Measurements from ENCODE around the gene OLA1.
A peak's percentile ranks its signal among the peaks of the same experiment; 100 is the strongest.

OLA1 gene

DNA sequence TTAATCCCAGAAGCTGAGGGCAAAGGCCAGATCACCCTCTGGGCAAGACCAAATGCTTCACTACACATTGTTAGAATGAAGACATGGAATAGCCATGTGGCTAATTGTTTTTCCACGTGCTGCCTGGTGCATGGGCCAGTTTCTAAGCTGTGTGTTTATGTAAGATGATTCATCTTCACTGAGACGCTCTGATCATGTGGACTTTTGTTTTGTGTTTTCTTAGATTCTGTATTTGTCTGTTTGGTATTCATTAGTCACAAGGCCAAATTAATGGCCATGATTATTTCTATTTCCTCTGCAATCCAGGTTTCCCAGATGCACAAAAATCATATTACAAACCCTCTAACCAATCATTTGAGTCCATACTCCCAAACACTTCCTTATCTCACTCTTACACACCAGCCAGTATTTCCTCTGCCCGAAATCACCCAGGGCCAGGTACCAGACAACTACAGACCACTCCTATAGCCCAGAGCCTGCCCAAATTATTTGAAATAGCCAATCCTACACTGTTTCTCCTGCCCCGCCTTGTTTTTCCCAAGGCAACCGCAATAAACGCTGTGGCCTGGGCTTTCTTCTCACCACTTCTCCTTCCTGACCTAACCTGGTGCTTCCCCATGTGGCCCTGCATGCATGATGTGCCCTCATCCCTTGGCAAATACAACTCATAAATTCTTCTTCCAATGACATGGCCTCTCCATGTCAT lies 189.0 kb downstream of the OLA1 start:
- TF ChIP-seq, protein P1, sequence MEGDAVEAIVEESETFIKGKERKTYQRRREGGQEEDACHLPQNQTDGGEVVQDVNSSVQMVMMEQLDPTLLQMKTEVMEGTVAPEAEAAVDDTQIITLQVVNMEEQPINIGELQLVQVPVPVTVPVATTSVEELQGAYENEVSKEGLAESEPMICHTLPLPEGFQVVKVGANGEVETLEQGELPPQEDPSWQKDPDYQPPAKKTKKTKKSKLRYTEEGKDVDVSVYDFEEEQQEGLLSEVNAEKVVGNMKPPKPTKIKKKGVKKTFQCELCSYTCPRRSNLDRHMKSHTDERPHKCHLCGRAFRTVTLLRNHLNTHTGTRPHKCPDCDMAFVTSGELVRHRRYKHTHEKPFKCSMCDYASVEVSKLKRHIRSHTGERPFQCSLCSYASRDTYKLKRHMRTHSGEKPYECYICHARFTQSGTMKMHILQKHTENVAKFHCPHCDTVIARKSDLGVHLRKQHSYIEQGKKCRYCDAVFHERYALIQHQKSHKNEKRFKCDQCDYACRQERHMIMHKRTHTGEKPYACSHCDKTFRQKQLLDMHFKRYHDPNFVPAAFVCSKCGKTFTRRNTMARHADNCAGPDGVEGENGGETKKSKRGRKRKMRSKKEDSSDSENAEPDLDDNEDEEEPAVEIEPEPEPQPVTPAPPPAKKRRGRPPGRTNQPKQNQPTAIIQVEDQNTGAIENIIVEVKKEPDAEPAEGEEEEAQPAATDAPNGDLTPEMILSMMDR (conservative IDR thresholded peaks at IDR 0.05; ENCODE audit: low read depth) = no peak
- ChIA-PET CTCF (no interaction called here), POLR2A (ENCODE audit: low non-redundant PET) (no interaction called here)
- peak overlapping the region; percentile 71 for H3K27ac ChIP-seq
- no peak for DNase-seq (ENCODE audit: low spot score)

- no peak overlapping the region for H3K27ac ChIP-seq
- no peak for DNase-seq (ENCODE audit: low spot score)
- CTCF ChIA-PET = interaction anchor here (0.6 to 1.0 kb wide), 2 partner anchors 11 to 34 kb away, joined by 3 read pairs; no protein-coding TSS in a partner anchor
- TF ChIP-seq, protein P1 (conservative IDR thresholded peaks at IDR 0.05; ENCODE audit: low read depth) = no peak
- POLR2A ChIA-PET (ENCODE audit: low non-redundant PET) = no interaction called here
Measured at GRCh38 chr2:174058456-174058855, 189.9 kb downstream of the OLA1 start.

DNA sequence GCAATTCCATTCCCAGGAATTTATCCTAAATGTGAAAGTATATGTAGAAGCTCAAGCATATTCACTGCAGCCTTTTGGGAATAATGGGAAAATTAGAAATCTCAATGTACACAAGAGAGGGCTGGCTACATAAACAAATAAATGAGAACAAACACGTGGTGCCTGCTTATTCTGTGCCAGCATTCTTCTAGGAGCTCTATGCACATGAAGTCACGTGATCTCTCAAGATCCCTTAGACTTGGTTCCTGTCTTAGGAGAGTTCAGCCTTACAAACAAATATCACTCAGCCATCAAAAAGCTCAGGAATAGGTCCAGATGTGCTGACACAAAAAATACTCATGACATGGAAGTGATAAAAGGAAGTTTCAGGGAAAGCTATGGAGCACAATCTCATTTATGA lies 190.3 kb downstream of the OLA1 start:
- CTCF ChIA-PET = interaction anchor here (0.6 to 1.0 kb wide), 2 partner anchors 11 to 33 kb away, joined by 3 read pairs; no protein-coding TSS in a partner anchor

DNA sequence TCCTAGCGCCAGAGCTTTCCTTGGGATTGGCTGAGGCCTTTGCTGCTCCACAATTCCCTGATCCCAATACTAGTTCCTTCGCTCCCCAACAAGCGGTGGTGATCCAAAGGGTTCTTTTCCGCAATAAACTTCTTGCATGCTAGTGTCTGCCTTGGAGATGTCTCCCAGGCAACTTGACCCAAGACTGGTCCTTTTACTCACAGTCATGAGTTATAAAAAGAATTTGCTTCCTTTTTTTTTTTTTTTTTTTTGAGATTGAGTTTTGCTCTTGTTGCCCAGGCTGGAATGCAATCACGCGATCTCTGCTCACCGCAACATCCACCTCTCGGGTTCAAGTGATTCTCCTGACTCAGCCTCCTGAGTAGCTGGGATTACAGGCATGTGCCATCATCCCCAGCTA lies 193.4 kb downstream of the OLA1 start:
- ChIA-PET CTCF (interaction anchor here (0.6 kb wide), 1 partner anchor 19 kb away, joined by 3 read pairs; no protein-coding TSS in a partner anchor), POLR2A (ENCODE audit: low non-redundant PET) (no interaction called here)
- no peak for DNase-seq (ENCODE audit: low spot score)
- H3K27ac ChIP-seq = no peak overlapping the region
- TF ChIP-seq, protein P1 (conservative IDR thresholded peaks at IDR 0.05; ENCODE audit: low read depth) = no peak

More for the DNA sequence above, 190.3 kb downstream of the OLA1 start:
- DNase-seq (ENCODE audit: low spot score) = no peak
- POLR2A ChIA-PET (ENCODE audit: low non-redundant PET) = no interaction called here
- TF ChIP-seq, protein P1 (conservative IDR thresholded peaks at IDR 0.05; ENCODE audit: low read depth) = no peak
- no peak overlapping the region for H3K27ac ChIP-seq

GRCh38 chr2:174053355-174054151 lies 194.8 kb downstream of the OLA1 start:
- TF ChIP-seq, protein P1 (conservative IDR thresholded peaks at IDR 0.05; ENCODE audit: low read depth) = no peak
- H3K27ac ChIP-seq = no peak overlapping the region
- DNase-seq (ENCODE audit: low spot score) = no peak
- POLR2A ChIA-PET (ENCODE audit: low non-redundant PET) = no interaction called here
- CTCF ChIA-PET = no interaction called here

DNA sequence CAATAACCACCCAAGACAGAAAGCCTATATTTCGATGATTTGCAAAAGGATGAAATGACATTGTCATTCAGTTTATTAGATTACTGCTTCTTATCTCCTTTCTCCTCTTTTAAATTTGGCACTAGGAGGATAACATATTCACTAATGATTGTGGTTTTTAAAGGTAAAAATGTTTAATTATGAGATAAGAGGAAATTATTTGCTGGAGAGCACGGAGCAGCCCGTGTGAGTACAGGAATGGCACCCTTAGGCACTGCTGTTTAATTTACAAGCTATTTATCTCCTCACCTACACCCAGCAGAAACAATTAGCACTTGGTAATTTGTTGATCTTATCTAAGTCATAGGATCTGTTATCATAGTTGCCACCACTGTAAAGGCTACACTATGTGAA lies 195.8 kb downstream of the OLA1 start:
- CTCF ChIA-PET = no interaction called here
- POLR2A ChIA-PET (ENCODE audit: low non-redundant PET) = no interaction called here
- TF ChIP-seq, protein P1 (conservative IDR thresholded peaks at IDR 0.05; ENCODE audit: low read depth) = no peak
- no peak for DNase-seq (ENCODE audit: low spot score)
- H3K27ac ChIP-seq = no peak overlapping the region

Data from RWPE1 (cell line).